Mesodermal cell (in vitro differentiated cells): ENCODE data around the gene ECE2. TPM values are rescaled to one million over a fixed set of nuclear protein-coding genes. Genes with fewer than 3 reads are reported as not detected.
A peak's percentile ranks its signal among the peaks of the same experiment; 100 is the strongest.

Experiments used
- H3K27ac ChIP-seq: 2 replicates; pipeline ENCODE4 v1.7.0; 2013; ENCODE audit warnings: mild to moderate bottlenecking, low read depth, low read length, moderate library complexity; ENCODE audit not compliant: severe bottlenecking
- H3K36me3 ChIP-seq: 2 replicates; pipeline ENCODE4 v1.7.1; 2013; ENCODE audit warnings: mild to moderate bottlenecking, low read length, moderate library complexity; ENCODE audit not compliant: control insufficient read depth, insufficient read depth
- H3K4me1 ChIP-seq: one replicate; pipeline ENCODE4 v1.7.1; 2013; ENCODE audit warnings: mild to moderate bottlenecking, low read length; ENCODE audit not compliant: insufficient read depth, control insufficient read depth, poor library complexity, severe bottlenecking
- H3K4me3 ChIP-seq: 2 replicates; pipeline ENCODE4 v1.7.0; 2013; ENCODE audit warnings: low read length, control low read depth, mild to moderate bottlenecking; ENCODE audit not compliant: insufficient read depth, poor library complexity, severe bottlenecking; ENCODE audit errors: extremely low read depth
- H3K9me3 ChIP-seq: 2 replicates; pipeline ENCODE4 v1.7.1; 2013; ENCODE audit warnings: mild to moderate bottlenecking, low read length, moderate library complexity; ENCODE audit not compliant: control insufficient read depth
- WGBS, 2 experiments: methylation state at CpG; one replicate each; pipeline ENCODE4 v1.1.5; 2013; ENCODE audit warnings: missing lambda C conversion rate in 2 of 2; ENCODE audit not compliant: insufficient coverage in 2 of 2; 5-methylcytosine and 5-hydroxymethylcytosine counted together
- polyA plus RNA-seq, 2 experiments: library from polyadenylated mRNA; stranded (reverse); fragments of 50-300 nt; gene quantifications; one replicate each; pipeline ENCODE4 v1.2.3, GENCODE V29; 2013

ECE2 gene
- not detected for polyA plus RNA-seq (2013, experiment 1 of 2)
- polyA plus RNA-seq (2013, experiment 2 of 2) = not detected

DNA sequence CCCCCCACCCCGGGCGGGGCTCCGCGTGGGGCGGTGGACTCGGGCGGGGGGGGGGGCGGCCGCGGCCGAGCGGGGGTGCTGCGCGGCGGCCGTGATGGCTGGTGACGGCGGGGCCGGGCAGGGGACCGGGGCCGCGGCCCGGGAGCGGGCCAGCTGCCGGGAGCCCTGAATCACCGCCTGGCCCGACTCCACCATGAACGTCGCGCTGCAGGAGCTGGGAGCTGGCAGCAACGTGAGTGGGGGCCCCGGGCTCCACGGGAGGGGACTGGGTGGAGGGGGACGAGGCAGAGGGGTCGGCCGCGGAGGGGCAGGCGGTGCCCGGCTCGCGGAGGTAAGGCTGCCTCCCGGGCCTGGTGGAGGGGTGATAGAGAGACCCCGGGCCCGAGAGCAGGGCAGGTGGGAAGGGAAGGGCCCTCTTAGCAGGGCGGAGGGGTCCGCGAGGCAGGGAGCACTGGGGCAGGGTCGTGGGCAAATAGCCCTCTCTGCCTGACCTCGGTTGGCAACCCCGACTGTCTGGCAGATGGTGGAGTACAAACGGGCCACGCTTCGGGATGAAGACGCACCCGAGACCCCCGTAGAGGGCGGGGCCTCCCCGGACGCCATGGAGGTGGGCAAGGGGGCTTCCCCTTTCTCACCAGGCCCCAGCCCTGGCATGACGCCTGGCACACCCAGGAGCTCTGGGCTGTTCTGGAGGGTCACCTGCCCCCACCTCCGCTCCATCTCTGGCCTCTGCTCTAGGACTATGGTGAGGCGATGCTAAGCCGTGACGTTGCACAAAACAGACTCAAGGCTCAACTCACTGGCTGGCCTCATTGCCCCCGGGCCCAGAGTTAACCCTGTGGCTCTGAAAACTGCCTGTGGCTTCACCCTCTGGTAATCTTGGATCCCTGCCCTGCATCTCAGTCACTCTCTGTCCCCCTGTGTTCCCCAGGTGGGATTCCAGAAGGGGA is at the start of gene ECE2:
ECE2 (plus strand) TSS at position 62 of the 950 bp plus-strand sequence; CDS start at position 194, 132 bp downstream.
- no peaks in the 10 kb centered on the region for H3K36me3 ChIP-seq
- H3K4me1 ChIP-seq = no peaks in the 10 kb centered on the region
- WGBS, 2 experiments = 56 to 63% methylated on average over 48 to 52 of the region's 65 CpGs
- no peaks in the 10 kb centered on the region for H3K9me3 ChIP-seq
- no peak within 1 kb of the TSS for H3K4me3 ChIP-seq
- no peak within 1 kb of the TSS for H3K27ac ChIP-seq

DNA sequence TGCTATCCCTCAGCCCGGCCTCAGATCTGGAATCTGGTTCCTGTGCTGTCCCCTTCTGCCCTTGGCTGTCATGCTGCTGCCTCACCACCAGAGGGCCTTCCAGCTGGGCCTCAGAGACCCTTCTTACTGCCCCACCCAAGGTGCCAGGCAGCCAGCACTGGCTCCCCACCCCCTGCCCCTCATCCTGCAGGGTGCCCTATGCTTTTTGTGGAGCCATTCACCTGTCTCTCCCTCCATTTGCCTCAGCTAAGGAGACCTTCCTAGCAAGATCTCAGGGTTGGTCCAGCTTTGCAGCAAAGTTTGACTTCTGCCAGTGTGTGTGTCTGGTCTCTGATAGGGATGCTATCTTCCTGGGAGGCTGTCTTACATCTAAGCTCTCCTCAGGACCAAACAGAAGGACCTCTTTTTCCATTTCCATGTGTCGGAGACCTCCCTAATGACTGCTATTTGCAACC is 48.3 kb upstream of the ECE2 start:
- no peaks in the 10 kb centered on the region for H3K36me3 ChIP-seq
- H3K4me1 ChIP-seq = peaks cover 5% of the 10 kb centered on the region
- no peak overlapping the region for H3K27ac ChIP-seq
- no peak overlapping the region for H3K4me3 ChIP-seq
- H3K9me3 ChIP-seq = no peaks in the 10 kb centered on the region
- 58 to 67% methylated on average over 2 of the region's 2 CpGs for WGBS, 2 experiments

DNA sequence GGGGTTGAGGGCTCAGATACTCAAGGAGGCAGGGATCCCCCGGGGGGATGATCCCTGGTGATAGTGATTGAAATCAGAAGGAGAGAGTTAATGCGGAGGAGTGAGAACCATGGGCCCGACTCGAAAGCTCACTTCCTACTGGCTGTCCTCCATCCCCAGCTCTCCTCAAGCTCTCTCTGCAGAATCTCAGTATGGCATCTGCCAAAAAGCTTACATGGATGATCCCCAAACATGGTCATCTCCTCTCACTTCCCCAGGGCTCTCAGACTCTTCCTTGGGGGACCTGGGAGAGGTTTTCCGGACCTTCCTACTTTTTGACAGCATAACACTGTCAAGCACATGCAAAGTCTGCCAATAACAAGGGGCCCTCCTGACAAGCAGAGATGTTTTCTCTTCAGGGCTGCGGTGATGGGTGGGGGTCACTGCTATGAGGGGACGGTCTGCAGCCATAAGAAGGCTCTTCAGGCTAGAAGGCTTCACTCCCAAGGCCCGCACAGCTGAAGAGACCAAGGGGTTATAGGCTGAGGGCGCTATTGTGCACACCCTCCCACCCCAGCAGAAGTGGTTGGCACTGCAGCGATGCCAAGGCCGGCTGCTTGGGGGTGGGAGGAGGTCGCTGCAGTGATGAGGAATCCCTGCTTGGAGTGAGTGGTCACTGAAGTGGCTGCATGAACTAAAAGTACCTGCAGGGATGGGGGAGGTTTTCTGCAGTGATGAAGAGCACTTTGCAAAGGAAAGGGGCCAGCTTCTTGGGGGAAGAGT is 47.3 kb upstream of the ECE2 start:
- no peaks in the 10 kb centered on the region for H3K36me3 ChIP-seq
- no peaks in the 10 kb centered on the region for H3K9me3 ChIP-seq
- WGBS, 2 experiments = 16 to 37% methylated on average over 6 to 7 of the region's 12 CpGs
- peaks cover 5% of the 10 kb centered on the region for H3K4me1 ChIP-seq
- H3K4me3 ChIP-seq = no peak overlapping the region
- no peak overlapping the region for H3K27ac ChIP-seq

DNA sequence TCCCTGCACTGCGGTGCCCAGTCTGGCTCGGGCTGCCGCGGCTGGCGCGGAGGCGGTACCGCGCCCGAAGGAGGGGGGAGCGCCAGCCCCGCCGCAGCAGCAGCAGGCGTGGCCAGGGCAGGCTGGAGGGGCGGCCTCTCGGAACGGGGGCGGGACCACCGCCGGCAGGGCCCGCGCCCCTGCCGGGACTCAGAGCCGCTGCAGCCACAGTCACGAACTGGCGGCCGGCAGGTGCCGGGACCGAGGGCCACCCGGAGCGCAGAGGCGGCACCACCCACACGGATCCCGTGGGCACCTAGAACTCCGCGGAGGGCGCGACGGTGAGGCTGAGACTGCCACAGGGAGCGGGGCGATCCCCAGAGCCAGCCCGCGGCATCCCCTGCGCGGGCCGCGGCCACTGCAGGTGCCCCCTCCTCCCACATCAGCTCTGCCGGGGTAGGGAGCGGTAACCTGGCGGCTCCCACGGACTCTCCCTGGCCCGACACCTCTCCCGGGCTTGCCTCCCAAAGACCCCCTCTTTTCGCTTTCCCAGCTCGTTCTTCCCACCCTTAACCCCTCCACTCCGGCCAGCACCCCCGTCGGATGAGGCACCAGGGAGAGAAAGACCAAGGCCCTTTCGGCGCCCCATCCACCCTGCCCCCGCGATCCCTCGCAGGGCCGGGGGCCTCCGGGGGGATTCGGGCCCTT is 46.3 kb upstream of the ECE2 start, which contains the start of gene VWA5B2:
VWA5B2 (plus strand) TSS at position 192 of the 687 bp plus-strand sequence. CDS start 944 bp downstream, outside the sequence.
- H3K4me3 ChIP-seq = peak within 1 kb of the TSS; percentile 22
- no peaks in the 10 kb centered on the region for H3K9me3 ChIP-seq
- H3K36me3 ChIP-seq = no peaks in the 10 kb centered on the region
- 1 to 3% methylated on average over 54 to 62 of the region's 66 CpGs for WGBS, 2 experiments
- no peak within 1 kb of the TSS for H3K27ac ChIP-seq
- peaks cover 5% of the 10 kb centered on the region for H3K4me1 ChIP-seq

DNA sequence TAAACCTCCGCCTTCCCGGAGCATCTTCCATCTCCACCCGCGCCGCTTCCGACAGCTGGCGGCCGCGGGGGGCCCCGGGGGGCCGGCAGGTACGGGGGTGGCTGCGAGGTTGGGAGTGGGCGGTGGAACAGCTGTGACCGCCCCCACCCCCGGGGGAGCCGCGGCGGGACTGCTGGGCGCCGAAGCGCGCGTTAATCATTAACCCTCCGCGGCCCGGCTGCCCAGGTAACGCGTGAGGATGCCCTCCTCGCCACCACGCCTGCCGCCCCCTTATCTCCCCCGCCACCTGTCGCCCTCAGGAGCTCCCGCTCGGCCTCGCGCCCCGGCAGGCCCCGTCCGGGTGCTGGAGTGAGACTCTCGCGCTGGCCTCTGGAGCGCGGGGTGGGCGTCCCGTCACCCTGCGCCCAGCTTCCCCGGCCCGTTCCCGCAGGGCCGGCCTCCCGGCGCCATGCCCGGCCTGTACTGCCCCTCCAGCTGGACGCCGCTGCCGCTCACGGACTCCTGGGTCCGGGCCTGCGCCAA is 45.7 kb upstream of the ECE2 start:
- peaks cover 5% of the 10 kb centered on the region for H3K4me1 ChIP-seq
- peak overlapping the region; percentile 22 for H3K4me3 ChIP-seq
- H3K27ac ChIP-seq = no peak overlapping the region
- H3K36me3 ChIP-seq = no peaks in the 10 kb centered on the region
- no peaks in the 10 kb centered on the region for H3K9me3 ChIP-seq
- WGBS, 2 experiments = 3% methylated on average over 31 to 60 of the region's 61 CpGs

DNA sequence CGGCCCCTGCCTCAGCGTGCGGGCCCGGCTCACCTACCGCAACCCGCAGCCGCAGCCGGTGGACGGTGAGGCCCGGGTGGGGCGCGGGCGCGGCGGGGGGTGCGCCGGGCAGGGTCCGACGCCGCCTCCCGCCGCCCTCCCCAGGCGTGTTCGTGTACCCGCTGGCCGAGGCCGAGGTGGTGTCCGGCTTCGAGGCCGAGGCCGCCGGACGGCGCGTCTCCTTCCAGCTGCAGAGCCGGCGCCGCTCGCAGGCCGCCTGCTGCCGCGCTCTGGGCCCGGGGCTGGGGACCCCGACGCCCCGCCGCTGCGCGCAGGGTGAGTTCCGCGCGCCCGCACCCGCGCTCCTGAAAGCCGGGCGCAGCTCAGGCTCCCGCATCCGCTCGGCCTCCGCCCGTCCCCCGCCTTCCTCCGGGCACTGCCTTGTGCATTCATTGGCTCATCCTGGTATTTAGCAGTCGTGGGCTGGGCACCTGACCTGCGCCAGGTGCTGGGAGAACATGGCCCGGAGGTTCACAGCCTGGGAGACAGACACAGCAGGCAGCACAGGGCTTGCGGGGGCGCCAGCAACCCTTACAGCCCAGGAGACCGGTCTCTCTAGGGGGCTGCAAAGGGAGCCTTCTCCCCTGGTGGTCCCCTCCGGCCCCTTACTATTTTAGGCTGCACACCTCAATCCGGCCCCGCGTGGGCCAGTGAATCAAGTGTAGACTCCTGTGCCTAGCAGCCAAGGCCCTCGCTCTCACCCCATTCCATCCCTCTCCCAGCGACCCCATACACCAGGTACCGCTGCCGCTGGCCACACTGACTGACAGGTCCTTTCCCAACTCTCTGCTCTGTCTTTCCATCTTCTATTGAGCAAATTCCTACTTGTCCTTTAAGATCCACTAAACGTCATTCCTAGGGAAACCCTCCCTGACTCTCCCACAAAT is 45.0 kb upstream of the ECE2 start:
- no peak overlapping the region for H3K4me3 ChIP-seq
- WGBS, 2 experiments = 7 to 10% methylated on average over 67 to 74 of the region's 79 CpGs
- no peaks in the 10 kb centered on the region for H3K9me3 ChIP-seq
- H3K27ac ChIP-seq = no peak overlapping the region
- H3K4me1 ChIP-seq = peaks cover 5% of the 10 kb centered on the region
- H3K36me3 ChIP-seq = no peaks in the 10 kb centered on the region

DNA sequence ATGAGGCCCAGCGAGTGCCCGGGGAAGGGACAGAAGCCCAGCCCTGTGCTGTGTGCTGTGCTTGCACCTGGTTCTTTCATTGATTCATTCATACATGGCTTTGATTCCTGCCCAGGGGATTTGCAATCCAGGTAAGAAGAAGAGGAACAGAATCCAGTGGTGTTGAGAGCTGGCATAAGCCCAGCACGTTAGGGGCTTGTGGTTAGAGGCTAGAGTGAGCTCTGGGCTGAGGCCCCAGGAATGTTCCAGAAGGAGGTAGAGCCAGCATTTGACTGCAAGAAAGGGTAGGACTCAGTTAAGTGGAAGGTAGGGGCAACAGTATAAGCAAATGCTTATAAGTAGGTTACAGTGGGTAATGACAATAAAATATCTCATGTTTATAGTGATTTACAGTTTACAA is 44.2 kb upstream of the ECE2 start:
- Histone ChIP-seq H3K27ac (no peak overlapping the region), H3K36me3 (no peaks in the 10 kb centered on the region), H3K4me1 (peaks cover 5% of the 10 kb centered on the region), H3K9me3 (no peaks in the 10 kb centered on the region), H3K4me3 (no peak overlapping the region)
- 66% methylated on average over 3 of the region's 3 CpGs for WGBS, 2 experiments

DNA sequence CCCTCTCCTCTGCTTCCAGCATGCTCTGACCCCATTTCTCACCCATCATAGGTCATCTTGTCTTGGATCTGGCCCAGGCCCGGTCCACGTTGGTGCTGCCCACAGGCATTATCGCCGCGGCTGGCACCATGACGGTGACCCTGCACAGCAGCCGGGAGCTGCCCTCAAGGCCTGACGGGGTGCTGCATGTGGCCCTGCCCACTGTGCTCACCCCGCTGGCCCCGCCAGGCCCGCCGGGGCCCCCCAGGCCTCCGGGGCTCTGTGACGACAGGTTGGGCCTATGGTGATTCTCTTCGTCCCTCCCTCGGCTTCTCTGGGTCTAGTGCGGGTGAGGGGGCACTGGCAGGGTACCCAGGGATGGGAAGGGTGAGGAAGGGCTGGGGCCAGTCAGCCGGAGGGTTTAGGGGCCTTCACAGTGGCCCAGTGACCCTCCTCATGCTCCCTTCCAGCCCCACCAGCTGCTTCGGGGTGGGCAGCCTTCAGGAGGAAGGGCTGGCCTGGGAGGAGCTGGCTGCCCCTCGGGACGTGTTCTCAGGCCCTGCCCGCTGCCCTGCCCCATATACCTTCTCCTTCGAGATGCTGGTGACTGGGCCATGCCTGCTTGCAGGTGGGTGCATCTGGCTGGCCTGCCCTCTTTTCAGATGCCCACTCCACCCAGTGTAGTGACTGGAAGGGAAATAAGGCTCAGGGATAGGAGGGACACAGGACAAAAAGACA is 42.5 kb upstream of the ECE2 start:
- Histone ChIP-seq H3K4me1 (peaks cover 5% of the 10 kb centered on the region), H3K4me3 (no peak overlapping the region), H3K36me3 (no peaks in the 10 kb centered on the region), H3K9me3 (no peaks in the 10 kb centered on the region), H3K27ac (no peak overlapping the region)
- 86 to 93% methylated on average over 14 to 23 of the region's 23 CpGs for WGBS, 2 experiments

DNA sequence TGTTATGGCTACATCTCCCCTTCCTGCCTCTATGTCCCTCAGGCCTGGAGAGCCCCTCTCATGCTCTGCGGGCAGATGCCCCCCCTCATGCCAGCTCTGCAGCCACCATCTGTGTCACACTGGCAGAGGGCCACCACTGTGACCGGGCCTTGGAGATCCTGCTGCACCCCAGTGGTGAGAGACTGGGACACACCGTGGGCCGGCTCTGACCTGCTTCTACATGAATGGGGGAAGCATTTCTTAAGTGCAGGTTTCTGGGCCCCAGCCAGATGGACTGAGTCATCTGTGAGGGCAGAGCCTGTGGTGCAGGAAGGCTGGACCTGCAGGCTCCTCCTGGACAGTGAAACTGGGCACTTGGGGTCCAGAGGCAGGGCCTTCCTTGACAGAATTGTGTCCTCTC is 41.6 kb upstream of the ECE2 start:
- Histone ChIP-seq H3K4me3 (no peak overlapping the region), H3K27ac (no peak overlapping the region), H3K36me3 (no peaks in the 10 kb centered on the region), H3K4me1 (peaks cover 5% of the 10 kb centered on the region), H3K9me3 (no peaks in the 10 kb centered on the region)
- 42% methylated on average over 3 of the region's 4 CpGs; no CpG with 5 or more reads in 1 of the 2 experiments for WGBS, 2 experiments
